Testis (tissue), 3 donors: ENCODE results near the gene UTF1. TPM values are rescaled to one million over a fixed set of nuclear protein-coding genes. Genes with fewer than 3 reads are reported as not detected.

ENCODE experiments used
- DNase-seq: peaks from one replicate; pipeline ENCODE4 v3.0.0-alpha.2; 2019
- H3K27ac ChIP-seq, 2 donors: fragments of 200-600 bp; sonication (generic); one replicate each; pipeline ENCODE4 v1.5.1; 2019
- H3K27me3 ChIP-seq: fragments of 200-600 bp; sonication (generic); one replicate; pipeline ENCODE4 v1.5.1; 2019
- H3K36me3 ChIP-seq: fragments of 200-600 bp; sonication (generic); one replicate; pipeline ENCODE4 v1.5.1; 2017; ENCODE audit warnings: low read depth; ENCODE audit errors: missing control alignments
- H3K4me1 ChIP-seq: fragments of 200-600 bp; sonication (generic); one replicate; pipeline ENCODE4 v1.5.1; 2019
- H3K4me3 ChIP-seq, 2 donors: fragments of 200-600 bp; sonication (generic); one replicate each; pipeline ENCODE4 v1.5.1; 2017 to 2019
- H3K9me3 ChIP-seq: fragments of 200-600 bp; sonication (generic); one replicate; pipeline ENCODE4 v1.5.1; 2017
- CTCF ChIP-seq, 3 experiments: fragments of 450-650 bp in 2 of 3; fragments of 200-600 bp in 1 of 3; sonication (generic) in 1 of 3; IDR thresholded peaks; one replicate each; pipeline ENCODE4 v1.5.1; 2016 to 2019; ENCODE audit warnings: antibody characterized with exemption in 3 of 3, mild to moderate bottlenecking in 2 of 3, moderate library complexity in 1 of 3
- POLR2A ChIP-seq: fragments of 450-650 bp; IDR thresholded peaks from one replicate; pipeline ENCODE4 v1.6.1; 2017; ENCODE audit warnings: antibody characterized with exemption, mild to moderate bottlenecking, moderate library complexity
- WGBS, 2 donors: methylation state at CpG; one replicate each; pipeline ENCODE4 v1.1.5; 2018; 5-methylcytosine and 5-hydroxymethylcytosine counted together
- intact Hi-C: fragments of 100-400 bp; cut with DNase I; formaldehyde crosslinking; loops from one replicate; pipeline ENCODE4 v1.15.1; 2023; ENCODE audit warnings: low total_unique reads
- polyA plus RNA-seq: library from polyadenylated mRNA; stranded (reverse); fragments of 350-450 nt; fragmentation: Illumina TruSeq; extraction: RNeasy Lipid Tissue Mini Kit (QIAGEN cat#74804); gene quantifications from one replicate; pipeline ENCODE4 v1.2.3, GENCODE V29; 2014; ENCODE audit warnings: low read depth, low replicate concordance; ENCODE audit not compliant: insufficient read depth
- total RNA-seq, 2 donors: library from RNA; depleted of rRNA; stranded (reverse); fragments of >200 nt; gene quantifications; one replicate each; pipeline ENCODE4 v1.2.3, GENCODE V29; 2016

Gene UTF1
- total and polyA plus RNA-seq, 3 donors from 2014 or later: 5.3 to 18.6 (median 17.2) TPM

- Histone ChIP-seq H3K4me3 (no peak overlapping the region), H3K9me3 (no peaks in the 10 kb centered on the region), H3K27ac (no peak overlapping the region), H3K27me3 (no peaks in the 10 kb centered on the region), H3K4me1 (no peaks in the 10 kb centered on the region), H3K36me3 (no peaks in the 10 kb centered on the region)
- intact Hi-C loops: no loop called here
- no peak for DNase-seq
- WGBS, 2 donors: 71 to 73% methylated on average over 20 to 34 of the region's 34 CpGs
- TF ChIP-seq CTCF (IDR thresholded peaks at IDR 0.05): no peak
- TF ChIP-seq POLR2A: no peak
These were observed 43.5 kb upstream of the UTF1 start for GRCh38 chr10:133186416-133187090.

GRCh38 chr10:133187091-133187905 lies 42.7 kb upstream of the UTF1 start:
- intact Hi-C loops: no loop called here
- Histone ChIP-seq H3K9me3 (no peaks in the 10 kb centered on the region), H3K4me1 (no peaks in the 10 kb centered on the region), H3K36me3 (no peaks in the 10 kb centered on the region), H3K27me3 (no peaks in the 10 kb centered on the region), H3K27ac (no peak overlapping the region), H3K4me3 (no peak overlapping the region)
- TF ChIP-seq POLR2A (no peak), CTCF (IDR thresholded peaks at IDR 0.05) (no peak)
- DNase-seq: no peak
- 86 to 87% methylated on average over 14 to 38 of the region's 38 CpGs for WGBS, 2 donors

- DNase-seq: no peak
- Histone ChIP-seq H3K9me3 (no peaks in the 10 kb centered on the region), H3K4me1 (no peaks in the 10 kb centered on the region), H3K27ac (no peak overlapping the region), H3K27me3 (no peaks in the 10 kb centered on the region), H3K36me3 (no peaks in the 10 kb centered on the region), H3K4me3 (no peak overlapping the region)
- TF ChIP-seq CTCF (IDR thresholded peaks at IDR 0.05): no peak
- no peak for TF ChIP-seq POLR2A
- 87 to 89% methylated on average over 9 to 38 of the region's 38 CpGs for WGBS, 2 donors
- intact Hi-C loops: no loop called here
These were observed 41.9 kb upstream of the UTF1 start for GRCh38 chr10:133187906-133188681.

- Histone ChIP-seq H3K27ac (no peak overlapping the region), H3K9me3 (no peaks in the 10 kb centered on the region), H3K4me3 (no peak overlapping the region), H3K4me1 (no peaks in the 10 kb centered on the region), H3K36me3 (no peaks in the 10 kb centered on the region), H3K27me3 (no peaks in the 10 kb centered on the region)
- intact Hi-C loops: no loop called here
- DNase-seq: no peak
- TF ChIP-seq CTCF (IDR thresholded peaks at IDR 0.05): no peak
- TF ChIP-seq POLR2A: no peak
- 95 to 100% methylated on average over 2 to 22 of the region's 22 CpGs for WGBS, 2 donors
These were observed 40.8 kb upstream of the UTF1 start for GRCh38 chr10:133189256-133189655.
